Measurements from ENCODE around the gene PRR15. TPM values are rescaled to one million over a fixed set of nuclear protein-coding genes. Genes with fewer than 3 reads are reported as not detected.

Gene PRR15
- total RNA-seq, 1 experiment from 2014 or later: 11.7 TPM

DNA sequence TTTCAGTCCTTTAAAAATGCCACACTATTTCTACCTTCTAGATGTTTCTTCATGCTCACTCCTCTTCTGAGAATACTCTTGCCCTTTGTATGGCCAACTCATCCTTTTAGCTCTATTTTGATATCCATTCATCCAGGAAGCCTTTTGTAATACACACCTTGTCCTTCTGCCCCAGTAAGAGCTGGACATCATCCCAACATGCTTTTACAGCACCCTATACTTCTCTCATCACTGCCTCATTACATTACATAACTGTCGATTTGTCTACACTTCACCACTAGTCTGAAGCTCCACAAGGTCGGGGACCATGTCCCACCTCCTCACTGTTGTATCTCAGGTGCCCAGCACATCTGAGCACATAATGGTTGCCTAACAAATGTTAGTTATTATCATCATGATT lies 29.2 kb downstream of the PRR15 start:
- Histone ChIP-seq H3K27me3 (ENCODE audit: control insufficient read depth, insufficient read depth, low read length) (no peaks in the 10 kb centered on the region), H3K36me3 (replicated peaks; ENCODE audit: control insufficient read depth, insufficient read depth, low read length) (no peaks in the 10 kb centered on the region), H3K4me3 (ENCODE audit: insufficient read depth, low read depth, low read length) (no peak overlapping the region)
- no peak for DNase-seq

DNA sequence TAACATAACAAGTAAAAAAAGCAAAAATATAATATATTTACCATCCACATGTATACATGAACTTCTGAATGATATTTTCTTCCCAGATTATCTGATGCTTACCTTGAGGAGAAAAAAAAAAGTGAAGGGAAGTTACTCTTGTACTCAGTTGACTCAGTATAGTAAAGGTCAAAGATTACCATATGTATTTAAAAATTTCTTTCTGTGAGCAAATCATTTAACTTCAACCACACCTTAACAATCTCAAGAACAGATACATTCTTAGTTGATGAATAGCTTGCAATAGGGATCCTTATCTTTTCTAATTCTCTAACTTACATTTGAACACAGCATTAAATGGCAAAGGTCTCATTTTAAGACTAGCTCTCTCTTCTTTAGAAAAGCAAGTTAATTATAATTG lies 29.8 kb downstream of the PRR15 start:
- Histone ChIP-seq H3K27me3 (ENCODE audit: control insufficient read depth, insufficient read depth, low read length) (no peaks in the 10 kb centered on the region), H3K4me3 (ENCODE audit: insufficient read depth, low read depth, low read length) (no peak overlapping the region), H3K36me3 (replicated peaks; ENCODE audit: control insufficient read depth, insufficient read depth, low read length) (no peaks in the 10 kb centered on the region)
- DNase-seq: no peak

GRCh38 chr7:29596593-29597178 lies 33.1 kb downstream of the PRR15 start:
- no peaks in the 10 kb centered on the region for H3K36me3 ChIP-seq (replicated peaks; ENCODE audit: control insufficient read depth, insufficient read depth, low read length)
- no peak for DNase-seq
- no peaks in the 10 kb centered on the region for H3K27me3 ChIP-seq (ENCODE audit: control insufficient read depth, insufficient read depth, low read length)
- H3K4me3 ChIP-seq (ENCODE audit: insufficient read depth, low read depth, low read length): no peak overlapping the region

DNA sequence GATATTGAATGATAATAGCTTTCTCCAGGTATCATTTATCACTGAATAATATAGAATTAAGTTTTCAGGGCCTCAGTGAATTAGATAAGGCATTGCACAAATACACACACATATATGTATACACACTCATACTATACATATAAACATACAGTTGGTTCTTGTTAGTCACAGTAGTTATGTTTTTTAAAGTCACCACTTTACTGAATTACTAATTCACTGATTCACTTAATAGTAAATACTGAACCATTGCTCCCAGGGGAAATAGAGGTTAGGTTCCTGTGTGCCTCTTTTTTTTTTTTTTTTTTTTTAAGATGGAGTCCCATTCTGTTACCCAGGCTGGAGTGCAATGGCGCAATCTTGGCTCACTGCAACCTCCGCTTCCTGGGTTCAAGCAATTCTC lies 33.6 kb downstream of the PRR15 start:
- Histone ChIP-seq H3K4me3 (ENCODE audit: insufficient read depth, low read depth, low read length) (no peak overlapping the region), H3K27me3 (ENCODE audit: control insufficient read depth, insufficient read depth, low read length) (no peaks in the 10 kb centered on the region), H3K36me3 (replicated peaks; ENCODE audit: control insufficient read depth, insufficient read depth, low read length) (no peaks in the 10 kb centered on the region)
- DNase-seq: no peak

DNA sequence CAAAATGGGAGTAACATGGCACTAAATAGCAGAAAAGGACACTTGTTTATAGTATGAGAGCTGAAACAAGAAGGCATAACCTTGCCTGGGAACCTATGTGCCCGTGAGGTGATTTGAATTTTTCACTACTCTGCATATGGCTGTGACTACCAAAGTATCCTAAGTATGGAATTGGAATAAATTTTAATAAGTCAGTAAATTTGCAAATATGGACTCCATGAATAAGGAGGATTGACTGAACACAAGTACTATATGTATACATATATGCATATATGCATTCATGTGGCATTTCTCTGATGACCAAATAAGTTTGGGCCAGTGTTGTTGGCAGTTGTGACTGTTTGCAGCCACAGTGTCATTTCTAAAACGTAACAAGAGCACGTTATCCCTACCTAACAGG lies 34.5 kb downstream of the PRR15 start:
- no peak for DNase-seq
- no peaks in the 10 kb centered on the region for H3K27me3 ChIP-seq (ENCODE audit: control insufficient read depth, insufficient read depth, low read length)
- no peaks in the 10 kb centered on the region for H3K36me3 ChIP-seq (replicated peaks; ENCODE audit: control insufficient read depth, insufficient read depth, low read length)
- H3K4me3 ChIP-seq (ENCODE audit: insufficient read depth, low read depth, low read length): no peak overlapping the region

DNA sequence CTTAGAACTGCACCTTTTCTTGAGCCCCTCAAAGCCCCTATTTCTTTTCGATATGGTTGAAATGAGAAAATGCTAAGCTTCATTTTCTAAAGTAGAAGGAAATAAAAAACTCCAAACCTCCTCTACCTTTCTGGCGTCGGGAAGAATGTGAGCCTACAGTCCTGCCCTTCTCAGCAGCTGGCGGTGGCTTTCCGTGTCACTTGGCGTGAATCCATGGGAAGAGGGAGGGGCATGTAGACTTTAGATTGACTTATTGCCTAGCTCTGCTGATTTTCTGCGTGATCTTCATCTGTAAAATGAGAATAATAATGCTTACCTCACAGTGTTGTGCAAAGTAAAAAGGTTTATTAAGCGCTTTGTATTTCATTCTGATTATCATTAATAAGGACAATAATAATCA lies 35.0 kb downstream of the PRR15 start:
- no peaks in the 10 kb centered on the region for H3K27me3 ChIP-seq (ENCODE audit: control insufficient read depth, insufficient read depth, low read length)
- H3K4me3 ChIP-seq (ENCODE audit: insufficient read depth, low read depth, low read length): no peak overlapping the region
- H3K36me3 ChIP-seq (replicated peaks; ENCODE audit: control insufficient read depth, insufficient read depth, low read length): no peaks in the 10 kb centered on the region
- no peak for DNase-seq

GRCh38 chr7:29599026-29599425 lies 35.4 kb downstream of the PRR15 start:
- Histone ChIP-seq H3K36me3 (replicated peaks; ENCODE audit: control insufficient read depth, insufficient read depth, low read length) (no peaks in the 10 kb centered on the region), H3K27me3 (ENCODE audit: control insufficient read depth, insufficient read depth, low read length) (no peaks in the 10 kb centered on the region), H3K4me3 (ENCODE audit: insufficient read depth, low read depth, low read length) (no peak overlapping the region)
- no peak for DNase-seq

- Histone ChIP-seq H3K36me3 (replicated peaks; ENCODE audit: control insufficient read depth, insufficient read depth, low read length) (no peaks in the 10 kb centered on the region), H3K27me3 (ENCODE audit: control insufficient read depth, insufficient read depth, low read length) (no peaks in the 10 kb centered on the region), H3K4me3 (ENCODE audit: insufficient read depth, low read depth, low read length) (no peak overlapping the region)
- DNase-seq: no peak
These were observed 37.0 kb downstream of the PRR15 start for GRCh38 chr7:29600661-29601060.

DNA sequence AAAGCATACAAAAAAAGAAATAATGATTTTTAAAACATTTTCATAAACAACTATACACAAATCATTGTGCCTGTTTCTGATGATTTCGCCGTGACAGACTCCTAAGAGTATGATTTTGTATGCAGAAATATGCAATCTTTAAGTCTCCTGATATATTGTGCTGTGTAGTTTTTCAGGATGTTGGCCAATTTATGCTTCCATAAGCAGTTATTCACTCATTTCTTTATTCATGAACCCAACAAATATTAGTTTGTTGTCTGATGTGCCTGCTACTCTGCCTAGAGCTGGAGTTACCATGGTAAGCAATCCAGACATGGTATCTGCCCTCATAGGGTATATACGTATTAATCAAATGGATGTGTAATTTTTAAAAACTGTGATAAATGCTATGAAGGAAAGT lies 40.4 kb downstream of the PRR15 start:
- H3K36me3 ChIP-seq (replicated peaks; ENCODE audit: control insufficient read depth, insufficient read depth, low read length): no peaks in the 10 kb centered on the region
- no peaks in the 10 kb centered on the region for H3K27me3 ChIP-seq (ENCODE audit: control insufficient read depth, insufficient read depth, low read length)
- DNase-seq: no peak
- H3K4me3 ChIP-seq (ENCODE audit: insufficient read depth, low read depth, low read length): no peak overlapping the region

GRCh38 chr7:29604702-29605101 lies 41.1 kb downstream of the PRR15 start:
- no peak overlapping the region for H3K4me3 ChIP-seq (ENCODE audit: insufficient read depth, low read depth, low read length)
- H3K36me3 ChIP-seq (replicated peaks; ENCODE audit: control insufficient read depth, insufficient read depth, low read length): no peaks in the 10 kb centered on the region
- H3K27me3 ChIP-seq (ENCODE audit: control insufficient read depth, insufficient read depth, low read length): no peaks in the 10 kb centered on the region
- no peak for DNase-seq

- DNase-seq: no peak
- Histone ChIP-seq H3K27me3 (ENCODE audit: control insufficient read depth, insufficient read depth, low read length) (no peaks in the 10 kb centered on the region), H3K36me3 (replicated peaks; ENCODE audit: control insufficient read depth, insufficient read depth, low read length) (no peaks in the 10 kb centered on the region), H3K4me3 (ENCODE audit: insufficient read depth, low read depth, low read length) (no peak overlapping the region)
These were observed 42.0 kb downstream of the PRR15 start for GRCh38 chr7:29605671-29606070.

GRCh38 chr7:29606287-29606721 lies 42.7 kb downstream of the PRR15 start:
- Histone ChIP-seq H3K36me3 (replicated peaks; ENCODE audit: control insufficient read depth, insufficient read depth, low read length) (no peaks in the 10 kb centered on the region), H3K27me3 (ENCODE audit: control insufficient read depth, insufficient read depth, low read length) (no peaks in the 10 kb centered on the region), H3K4me3 (ENCODE audit: insufficient read depth, low read depth, low read length) (no peak overlapping the region)
- DNase-seq: no peak

DNA sequence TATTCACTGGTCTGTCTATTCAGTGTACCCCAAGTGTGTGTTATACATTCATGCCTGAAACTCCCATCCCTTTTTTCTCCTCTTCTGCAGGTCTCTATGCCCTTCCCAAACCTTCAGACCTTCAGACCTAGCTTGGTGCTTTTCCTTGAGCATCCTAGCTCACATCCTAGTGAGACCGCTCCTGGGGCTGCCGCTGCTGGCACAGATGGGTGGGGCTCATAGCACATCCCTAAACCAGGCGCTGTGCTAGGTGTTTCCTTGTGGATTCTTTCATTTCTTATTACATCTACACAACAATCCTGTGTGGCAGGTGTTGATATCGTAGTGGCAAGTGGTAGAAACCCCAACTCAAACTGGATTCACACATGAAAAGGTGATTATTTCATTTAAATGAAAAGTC lies 43.2 kb downstream of the PRR15 start:
- DNase-seq: no peak
- H3K4me3 ChIP-seq (ENCODE audit: insufficient read depth, low read depth, low read length): no peak overlapping the region
- H3K27me3 ChIP-seq (ENCODE audit: control insufficient read depth, insufficient read depth, low read length): no peaks in the 10 kb centered on the region
- no peaks in the 10 kb centered on the region for H3K36me3 ChIP-seq (replicated peaks; ENCODE audit: control insufficient read depth, insufficient read depth, low read length)

GRCh38 chr7:29607259-29607658 lies 43.6 kb downstream of the PRR15 start:
- Histone ChIP-seq H3K36me3 (replicated peaks; ENCODE audit: control insufficient read depth, insufficient read depth, low read length) (no peaks in the 10 kb centered on the region), H3K4me3 (ENCODE audit: insufficient read depth, low read depth, low read length) (no peak overlapping the region), H3K27me3 (ENCODE audit: control insufficient read depth, insufficient read depth, low read length) (no peaks in the 10 kb centered on the region)
- no peak for DNase-seq

- Histone ChIP-seq H3K27me3 (ENCODE audit: control insufficient read depth, insufficient read depth, low read length) (no peaks in the 10 kb centered on the region), H3K36me3 (replicated peaks; ENCODE audit: control insufficient read depth, insufficient read depth, low read length) (no peaks in the 10 kb centered on the region), H3K4me3 (ENCODE audit: insufficient read depth, low read depth, low read length) (no peak overlapping the region)
- DNase-seq: no peak
These were observed 44.3 kb downstream of the PRR15 start for GRCh38 chr7:29607889-29608288.

Data from H7 (cell line).